Neural cell (in vitro differentiated cells): Measurements from ENCODE around the gene PRRG2.

ENCODE experiments used
- EP300 ChIP-seq: fragments of 450-650 bp; conservative IDR thresholded peaks from 2 replicates; pipeline ENCODE4 v1.6.1; 2014; ENCODE audit warnings: antibody characterized with exemption, mild to moderate bottlenecking, moderate library complexity; ENCODE audit not compliant: poor library complexity, severe bottlenecking
- EZH2 ChIP-seq: fragments of 200-600, 300-800 bp; shearing (Covaris generic), sonication (generic); IDR thresholded peaks from 2 replicates; pipeline ENCODE4 v1.6.1; 2014; ENCODE audit warnings: antibody characterized with exemption, low read length, borderline replicate concordance, mild to moderate bottlenecking; ENCODE audit not compliant: insufficient read depth, poor library complexity, severe bottlenecking
- MXI1 ChIP-seq: fragments of 450-650 bp; conservative IDR thresholded peaks from 2 replicates; pipeline ENCODE4 v1.6.1; 2014; ENCODE audit warnings: antibody characterized with exemption, mild to moderate bottlenecking; ENCODE audit not compliant: poor library complexity, severe bottlenecking
- POLR2AphosphoS5 ChIP-seq: IDR thresholded peaks from 2 replicates; pipeline ENCODE4 v1.6.1; 2012
- SMC3 ChIP-seq: fragments of 450-650 bp; conservative IDR thresholded peaks from 2 replicates; pipeline ENCODE4 v1.6.1; 2014; ENCODE audit warnings: antibody characterized with exemption, mild to moderate bottlenecking, moderate library complexity; ENCODE audit not compliant: poor library complexity
- TAF1 ChIP-seq: IDR thresholded peaks from 2 replicates; pipeline ENCODE4 v1.6.1; 2012; ENCODE audit warnings: low read depth
- TF ChIP-seq, protein P1 (sequence below): fragments of 450-650 bp; IDR thresholded peaks from 2 replicates; pipeline ENCODE4 v1.5.1; 2014; ENCODE audit warnings: antibody characterized with exemption, mild to moderate bottlenecking, moderate library complexity; ENCODE audit not compliant: poor library complexity, severe bottlenecking
- TF ChIP-seq, protein P2 (sequence below): IDR thresholded peaks from 2 replicates; pipeline ENCODE4 v1.6.1; 2012; ENCODE audit warnings: borderline replicate concordance

DNA sequence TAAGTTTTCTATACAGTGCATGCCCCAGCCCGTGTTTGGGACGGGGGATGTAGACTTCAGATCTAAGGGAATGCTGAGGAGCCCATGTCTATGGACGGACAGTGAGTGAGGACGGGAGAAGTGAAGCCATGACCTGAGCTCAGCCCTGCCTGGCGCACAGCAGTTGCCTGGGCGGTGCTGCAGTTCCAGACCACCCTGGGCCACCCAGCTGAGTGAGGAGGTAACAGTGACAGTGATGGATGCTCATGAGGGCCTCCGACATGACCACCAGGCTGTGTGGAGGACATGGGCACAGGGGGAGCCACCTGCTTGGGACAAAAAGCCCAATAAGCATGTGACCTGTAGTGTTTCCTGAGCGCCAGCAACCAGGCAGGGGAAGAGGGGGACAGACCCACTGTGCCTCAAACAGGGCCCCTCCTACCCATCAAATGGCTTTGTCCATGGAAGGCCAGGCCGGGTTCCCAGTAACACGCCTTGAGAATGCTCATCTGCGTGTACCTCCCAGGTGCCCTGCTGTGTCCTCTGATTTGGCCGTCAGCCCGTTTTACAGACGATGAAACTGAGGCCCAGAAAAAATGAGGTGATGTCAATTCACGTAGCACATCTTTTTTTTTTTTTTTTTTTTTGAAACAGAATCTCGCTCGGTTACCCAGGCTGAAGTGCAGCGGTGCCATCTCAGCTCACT lies 23.3 kb upstream of the PRRG2 start:
- TF ChIP-seq, protein P1, sequence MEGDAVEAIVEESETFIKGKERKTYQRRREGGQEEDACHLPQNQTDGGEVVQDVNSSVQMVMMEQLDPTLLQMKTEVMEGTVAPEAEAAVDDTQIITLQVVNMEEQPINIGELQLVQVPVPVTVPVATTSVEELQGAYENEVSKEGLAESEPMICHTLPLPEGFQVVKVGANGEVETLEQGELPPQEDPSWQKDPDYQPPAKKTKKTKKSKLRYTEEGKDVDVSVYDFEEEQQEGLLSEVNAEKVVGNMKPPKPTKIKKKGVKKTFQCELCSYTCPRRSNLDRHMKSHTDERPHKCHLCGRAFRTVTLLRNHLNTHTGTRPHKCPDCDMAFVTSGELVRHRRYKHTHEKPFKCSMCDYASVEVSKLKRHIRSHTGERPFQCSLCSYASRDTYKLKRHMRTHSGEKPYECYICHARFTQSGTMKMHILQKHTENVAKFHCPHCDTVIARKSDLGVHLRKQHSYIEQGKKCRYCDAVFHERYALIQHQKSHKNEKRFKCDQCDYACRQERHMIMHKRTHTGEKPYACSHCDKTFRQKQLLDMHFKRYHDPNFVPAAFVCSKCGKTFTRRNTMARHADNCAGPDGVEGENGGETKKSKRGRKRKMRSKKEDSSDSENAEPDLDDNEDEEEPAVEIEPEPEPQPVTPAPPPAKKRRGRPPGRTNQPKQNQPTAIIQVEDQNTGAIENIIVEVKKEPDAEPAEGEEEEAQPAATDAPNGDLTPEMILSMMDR = no peak
- TF ChIP-seq MXI1 (no peak), EP300 (no peak), EZH2 (no peak), POLR2AphosphoS5 (no peak), TAF1 (no peak), SMC3 (no peak)
- TF ChIP-seq, protein P2, sequence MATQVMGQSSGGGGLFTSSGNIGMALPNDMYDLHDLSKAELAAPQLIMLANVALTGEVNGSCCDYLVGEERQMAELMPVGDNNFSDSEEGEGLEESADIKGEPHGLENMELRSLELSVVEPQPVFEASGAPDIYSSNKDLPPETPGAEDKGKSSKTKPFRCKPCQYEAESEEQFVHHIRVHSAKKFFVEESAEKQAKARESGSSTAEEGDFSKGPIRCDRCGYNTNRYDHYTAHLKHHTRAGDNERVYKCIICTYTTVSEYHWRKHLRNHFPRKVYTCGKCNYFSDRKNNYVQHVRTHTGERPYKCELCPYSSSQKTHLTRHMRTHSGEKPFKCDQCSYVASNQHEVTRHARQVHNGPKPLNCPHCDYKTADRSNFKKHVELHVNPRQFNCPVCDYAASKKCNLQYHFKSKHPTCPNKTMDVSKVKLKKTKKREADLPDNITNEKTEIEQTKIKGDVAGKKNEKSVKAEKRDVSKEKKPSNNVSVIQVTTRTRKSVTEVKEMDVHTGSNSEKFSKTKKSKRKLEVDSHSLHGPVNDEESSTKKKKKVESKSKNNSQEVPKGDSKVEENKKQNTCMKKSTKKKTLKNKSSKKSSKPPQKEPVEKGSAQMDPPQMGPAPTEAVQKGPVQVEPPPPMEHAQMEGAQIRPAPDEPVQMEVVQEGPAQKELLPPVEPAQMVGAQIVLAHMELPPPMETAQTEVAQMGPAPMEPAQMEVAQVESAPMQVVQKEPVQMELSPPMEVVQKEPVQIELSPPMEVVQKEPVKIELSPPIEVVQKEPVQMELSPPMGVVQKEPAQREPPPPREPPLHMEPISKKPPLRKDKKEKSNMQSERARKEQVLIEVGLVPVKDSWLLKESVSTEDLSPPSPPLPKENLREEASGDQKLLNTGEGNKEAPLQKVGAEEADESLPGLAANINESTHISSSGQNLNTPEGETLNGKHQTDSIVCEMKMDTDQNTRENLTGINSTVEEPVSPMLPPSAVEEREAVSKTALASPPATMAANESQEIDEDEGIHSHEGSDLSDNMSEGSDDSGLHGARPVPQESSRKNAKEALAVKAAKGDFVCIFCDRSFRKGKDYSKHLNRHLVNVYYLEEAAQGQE = no peak
